DMS 273 (cell line): ENCODE measurements around the gene TEX12.
"Not testable (repeated sequence)": the region's sequence is repeated elsewhere in the genome, so short reads cannot be mapped to it uniquely, and the experiment has no call there.

ENCODE experiments used
- DNase-seq: peaks from one replicate; lab custom pipeline; 2025; ENCODE audit not compliant: unreplicated experiment; lab: John Stamatoyannopoulos, UW

Gene TEX12

DNA sequence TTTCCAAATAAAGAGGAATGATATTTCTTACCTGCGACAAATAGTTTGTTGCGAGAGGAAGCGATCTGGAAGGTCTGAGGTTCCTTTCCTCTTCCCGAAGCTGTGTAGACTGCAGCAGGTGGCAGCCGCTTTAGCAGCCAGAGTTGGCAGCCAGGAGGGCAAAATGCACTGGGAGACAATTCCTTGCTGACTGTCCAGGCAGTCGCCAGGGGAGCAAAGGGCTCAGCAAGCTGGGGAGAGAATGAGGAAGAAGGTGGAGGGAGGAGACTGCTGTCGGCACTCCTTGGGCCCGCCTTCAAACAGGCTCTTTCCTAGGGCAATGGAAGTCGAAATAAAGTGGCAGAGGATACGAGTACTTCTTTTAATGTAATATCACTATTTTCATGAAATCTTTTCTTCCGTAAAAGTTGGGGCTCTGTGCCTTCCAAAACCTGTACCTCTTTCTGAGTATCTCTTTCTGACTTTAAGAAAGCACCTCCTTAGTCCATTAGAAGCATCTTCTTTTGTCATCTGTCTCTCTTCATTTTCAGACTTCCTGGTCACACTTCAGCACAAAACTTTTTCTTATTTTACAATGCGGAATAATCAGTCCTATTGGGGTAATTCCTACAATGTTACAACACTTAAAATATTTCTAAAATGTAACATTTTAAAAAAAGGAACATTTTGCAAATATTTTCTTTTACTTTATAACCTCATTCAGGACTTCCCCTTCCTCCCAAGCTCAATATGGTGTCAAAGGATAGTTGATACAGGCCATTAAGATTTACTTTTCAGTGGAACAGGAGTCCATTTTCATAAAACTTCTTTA lies 3.1 kb upstream of the TEX12 start, which contains the start of gene IL18:
TSS of gene IL18 (minus strand) at position 220 of the 811 bp plus-strand sequence. CDS start 9,041 bp downstream, outside the sequence.
- DNase-seq, result no peak

- no peak for DNase-seq
These were observed 2.1 kb upstream of the TEX12 start for GRCh38 chr11:112165049-112165448.

GRCh38 chr11:112166562-112166961 lies 610 bp upstream of the TEX12 start:
- no peak for DNase-seq

GRCh38 chr11:112172362-112172994 lies 5.3 kb downstream of the TEX12 start:
- DNase-seq, result no peak

GRCh38 chr11:112173152-112173551 lies 6.0 kb downstream of the TEX12 start:
- no peak for DNase-seq

DNA sequence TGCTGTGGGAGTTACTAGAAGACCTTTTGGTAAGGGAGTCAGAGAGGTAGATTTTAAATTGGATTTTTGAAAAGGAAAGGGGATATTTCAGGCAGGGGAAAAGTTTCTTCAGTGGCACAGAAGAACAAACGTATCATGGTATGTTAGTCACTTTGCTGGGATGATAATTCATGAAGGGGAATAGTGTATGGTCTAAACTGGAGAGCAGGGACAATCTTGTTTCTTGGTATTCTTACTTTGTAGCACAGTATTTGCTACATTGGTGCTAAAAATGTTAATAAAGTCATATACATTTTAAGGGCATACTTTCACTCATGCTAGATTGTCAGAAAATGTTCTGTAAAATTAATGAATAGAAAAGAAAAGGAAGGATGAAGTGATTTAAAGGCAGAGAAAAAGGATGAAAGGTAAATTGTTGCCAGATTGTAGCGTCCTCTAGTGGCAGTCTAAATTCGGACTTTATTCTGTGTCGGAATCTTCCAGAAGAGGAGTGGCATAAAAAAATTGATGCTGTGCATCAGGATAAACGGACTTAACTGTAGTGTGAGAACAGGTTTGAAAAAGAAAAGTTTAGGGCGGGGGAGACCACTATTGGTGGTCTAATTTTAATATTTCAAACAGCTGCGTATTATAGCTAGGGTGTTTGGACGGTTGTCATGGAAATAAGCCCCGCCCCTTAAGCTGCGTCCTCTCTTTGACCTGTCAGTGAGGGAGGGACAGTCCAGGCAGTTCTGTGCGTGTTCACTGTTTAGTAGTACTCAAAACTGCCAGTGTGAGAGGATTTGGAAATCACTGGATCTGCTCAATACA lies 7.8 kb downstream of the TEX12 start, which contains the start of gene BCO2:
TSS of gene BCO2 (plus strand) at position 724 of the 810 bp plus-strand sequence. CDS start 90 bp downstream, outside the sequence.
- DNase-seq, result peak; percentile 40

DNA sequence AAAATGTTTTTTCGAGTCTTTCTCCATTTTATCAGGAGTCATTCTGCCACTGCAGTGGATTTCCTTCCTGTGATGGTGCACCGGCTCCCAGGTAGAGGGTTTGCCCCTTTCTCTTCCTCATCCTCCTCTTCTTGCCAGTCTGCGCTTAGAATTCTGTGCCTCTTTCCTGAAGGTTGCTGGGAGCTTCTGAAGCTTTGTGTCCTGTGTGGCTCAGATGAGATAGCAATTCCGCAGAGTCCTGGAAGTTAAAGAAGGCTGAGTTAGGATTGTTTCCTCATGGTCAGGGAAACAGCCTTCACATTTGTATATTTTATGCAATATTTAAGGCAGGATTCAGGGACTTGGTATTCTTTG lies 8.4 kb downstream of the TEX12 start:
- DNase-seq, result no peak

GRCh38 chr11:112176077-112176476 lies 8.9 kb downstream of the TEX12 start:
- DNase-seq, result no peak

GRCh38 chr11:112177589-112177988 lies 10.4 kb downstream of the TEX12 start:
- DNase-seq, result no peak

- DNase-seq, result no peak
These were observed 11.3 kb downstream of the TEX12 start for GRCh38 chr11:112178428-112178827.

- DNase-seq, result no peak
These were observed 11.8 kb downstream of the TEX12 start for GRCh38 chr11:112178936-112179335.

DNA sequence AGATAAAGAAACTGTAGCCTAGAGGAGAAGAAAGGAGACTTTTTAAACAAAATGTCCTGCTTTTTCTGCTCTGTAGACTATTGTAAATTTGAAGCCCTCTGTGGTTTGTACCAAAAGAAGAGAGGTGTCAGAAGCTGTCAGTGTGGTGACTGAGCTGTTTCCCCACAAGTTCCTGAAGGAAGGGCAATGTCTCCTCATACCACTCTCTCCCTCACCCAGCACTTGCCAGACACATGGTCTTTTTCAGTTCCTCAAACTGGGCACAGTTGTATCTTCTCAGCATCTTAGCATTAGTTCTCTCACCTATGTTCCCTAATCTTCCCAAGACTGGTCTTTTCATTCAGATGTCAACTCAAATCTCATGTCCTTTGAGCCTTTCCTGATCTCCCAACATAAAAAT lies 12.4 kb downstream of the TEX12 start:
- DNase-seq, result no peak

GRCh38 chr11:112182867-112183266 lies 15.7 kb downstream of the TEX12 start:
- DNase-seq, result no peak

- DNase-seq, result no peak
These were observed 18.7 kb downstream of the TEX12 start for GRCh38 chr11:112185883-112186282.

DNA sequence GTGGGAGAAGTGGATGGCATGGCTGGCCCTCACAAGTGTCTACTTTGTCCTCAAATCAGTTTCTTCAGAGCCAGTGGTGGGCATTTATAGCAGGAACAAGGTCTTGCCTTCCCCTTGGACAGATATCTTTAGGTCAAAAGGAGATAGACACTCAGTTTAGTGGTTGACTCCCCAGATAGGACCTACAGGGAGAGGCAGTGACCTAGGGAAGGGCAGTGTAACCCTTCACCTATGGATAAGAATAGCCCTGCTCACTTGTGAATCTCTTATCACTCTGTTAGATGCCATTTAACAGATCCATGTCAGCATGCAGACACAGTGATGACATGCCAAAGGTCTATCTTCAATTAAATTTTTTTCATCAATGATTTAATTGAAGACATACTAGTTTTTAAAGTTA lies 19.1 kb downstream of the TEX12 start:
- no peak for DNase-seq

DNA sequence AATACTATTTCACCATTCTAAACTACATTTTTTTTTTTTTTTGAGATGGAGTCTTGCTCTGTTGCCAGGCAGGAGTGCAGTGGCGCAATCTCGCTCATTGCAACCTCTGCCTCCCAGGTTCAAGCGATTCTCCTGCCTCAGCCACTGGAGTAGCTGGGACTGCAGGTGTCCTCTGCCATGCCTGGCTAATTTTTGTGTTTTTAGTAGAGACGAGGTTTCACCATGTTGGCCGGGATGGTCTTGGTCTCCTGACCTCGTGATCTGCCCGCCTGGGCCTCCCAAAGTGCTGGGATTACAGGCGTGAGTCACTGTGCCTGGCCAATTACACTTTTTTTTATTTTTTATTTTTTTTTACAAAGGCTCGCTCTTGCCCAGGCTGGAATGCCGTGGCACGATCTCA lies 27.9 kb downstream of the TEX12 start:
- not testable (repeated sequence) for DNase-seq

DNA sequence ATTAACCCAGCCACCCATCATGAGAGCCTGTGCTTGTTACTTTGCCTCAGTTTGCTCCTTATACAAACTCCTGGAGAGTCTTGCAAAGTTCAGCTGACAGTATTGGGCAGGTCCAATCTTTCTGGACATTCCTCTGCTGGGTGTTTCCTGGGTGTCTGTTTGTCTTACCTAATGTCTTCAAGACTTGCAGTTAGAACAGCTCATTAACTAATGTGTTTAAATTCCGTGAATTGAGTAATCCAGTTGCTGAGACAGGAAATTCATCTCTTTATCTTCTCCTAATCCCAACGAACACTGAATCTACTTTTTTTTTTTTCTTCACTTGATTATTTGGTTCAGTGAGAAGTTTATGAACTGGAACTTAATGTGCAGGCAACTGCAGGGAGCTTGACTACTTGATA lies 28.8 kb downstream of the TEX12 start:
- no peak for DNase-seq

DNA sequence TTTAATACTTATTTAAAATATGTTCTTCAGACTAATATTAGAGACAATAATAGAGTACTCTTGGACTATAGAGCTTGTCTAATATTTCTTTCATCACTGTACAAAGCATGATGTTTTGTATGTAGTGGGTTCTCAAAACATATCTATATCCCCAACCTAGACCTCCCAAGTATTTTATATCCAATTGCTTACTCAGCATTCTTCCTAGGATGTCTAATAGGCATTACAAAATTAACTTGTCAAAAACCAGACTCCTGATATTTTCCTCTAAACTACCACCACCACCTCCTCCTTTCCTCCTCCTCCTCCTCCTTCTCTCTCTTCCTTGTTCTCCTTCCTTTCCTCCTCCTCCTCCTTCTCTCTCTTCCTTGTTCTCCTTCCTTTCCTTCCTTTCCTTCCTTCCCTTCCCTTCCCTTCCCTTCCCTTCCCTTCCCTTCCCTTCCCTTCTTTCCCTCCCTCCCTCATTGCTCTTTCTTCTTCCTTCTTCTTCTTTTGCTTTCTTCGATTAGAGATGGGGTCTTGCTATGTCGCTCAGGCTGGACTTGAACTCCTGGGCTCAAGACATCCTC lies 29.4 kb downstream of the TEX12 start:
- DNase-seq, result no peak

- DNase-seq, result not testable (repeated sequence)
These were observed 31.9 kb downstream of the TEX12 start for GRCh38 chr11:112199101-112199500.

- no peak for DNase-seq
These were observed 33.1 kb downstream of the TEX12 start for GRCh38 chr11:112200252-112200651.

DNA sequence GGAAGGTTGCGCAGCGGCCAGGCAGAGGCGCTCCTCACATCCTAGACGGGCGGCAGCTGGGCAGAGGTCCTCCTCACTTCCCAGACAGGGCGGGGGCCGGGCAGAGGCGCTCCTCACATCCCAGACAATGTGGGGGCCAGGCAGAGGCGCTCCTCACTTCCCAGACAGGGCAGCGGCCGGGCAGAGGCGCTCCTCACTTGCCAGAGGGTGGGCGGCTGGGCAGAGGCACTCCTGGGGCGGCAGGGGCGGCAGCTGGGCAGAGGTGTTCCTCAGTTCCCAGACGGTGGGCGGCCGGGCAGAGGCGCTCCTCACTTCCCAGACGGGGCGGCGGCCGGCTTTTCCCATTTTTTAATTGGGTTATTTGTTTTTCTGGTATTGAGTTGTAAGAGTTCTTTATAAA lies 38.9 kb downstream of the TEX12 start:
- DNase-seq, result no peak
